MG63 (cell line): ENCODE data around the gene RHOBTB1. TPM values are rescaled to one million over a fixed set of nuclear protein-coding genes. Genes with fewer than 3 reads are reported as not detected.
"Not testable (repeated sequence)": the region's sequence is repeated elsewhere in the genome, so short reads cannot be mapped to it uniquely, and the experiment has no call there.

ENCODE experiments used
- DNase-seq: peaks from one replicate; pipeline ENCODE4 v3.0.0-alpha.2; 2020
- H3K27me3 ChIP-seq: fragments of 250-450 bp; sonication (Bioruptor Pico); 2 replicates; pipeline ENCODE4 v1.5.1; 2020; ENCODE audit warnings: mild to moderate bottlenecking, moderate library complexity
- H3K36me3 ChIP-seq: fragments of 250-450 bp; sonication (Bioruptor Pico); 2 replicates; pipeline ENCODE4 v1.5.1; 2020; ENCODE audit warnings: mild to moderate bottlenecking, moderate library complexity
- H3K4me3 ChIP-seq: fragments of 250-450 bp; sonication (Bioruptor Pico); 2 replicates; pipeline ENCODE4 v1.5.1; 2020; ENCODE audit warnings: mild to moderate bottlenecking, moderate library complexity
- H3K9me3 ChIP-seq: fragments of 250-450 bp; sonication (Bioruptor Pico); 2 replicates; pipeline ENCODE4 v1.5.1; 2020; ENCODE audit warnings: mild to moderate bottlenecking, moderate library complexity
- total RNA-seq: library from RNA; depleted of rRNA; stranded (reverse); fragments of >200 nt; shearing (Covaris generic); gene quantifications from 2 replicates; pipeline ENCODE4 v1.2.3, GENCODE V29; 2014; ENCODE audit warnings: low replicate concordance; rRNA removed

The RHOBTB1 gene, protein sequence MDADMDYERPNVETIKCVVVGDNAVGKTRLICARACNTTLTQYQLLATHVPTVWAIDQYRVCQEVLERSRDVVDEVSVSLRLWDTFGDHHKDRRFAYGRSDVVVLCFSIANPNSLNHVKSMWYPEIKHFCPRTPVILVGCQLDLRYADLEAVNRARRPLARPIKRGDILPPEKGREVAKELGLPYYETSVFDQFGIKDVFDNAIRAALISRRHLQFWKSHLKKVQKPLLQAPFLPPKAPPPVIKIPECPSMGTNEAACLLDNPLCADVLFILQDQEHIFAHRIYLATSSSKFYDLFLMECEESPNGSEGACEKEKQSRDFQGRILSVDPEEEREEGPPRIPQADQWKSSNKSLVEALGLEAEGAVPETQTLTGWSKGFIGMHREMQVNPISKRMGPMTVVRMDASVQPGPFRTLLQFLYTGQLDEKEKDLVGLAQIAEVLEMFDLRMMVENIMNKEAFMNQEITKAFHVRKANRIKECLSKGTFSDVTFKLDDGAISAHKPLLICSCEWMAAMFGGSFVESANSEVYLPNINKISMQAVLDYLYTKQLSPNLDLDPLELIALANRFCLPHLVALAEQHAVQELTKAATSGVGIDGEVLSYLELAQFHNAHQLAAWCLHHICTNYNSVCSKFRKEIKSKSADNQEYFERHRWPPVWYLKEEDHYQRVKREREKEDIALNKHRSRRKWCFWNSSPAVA
- total RNA-seq: 8.4 and 13.9 TPM in 2 replicates

DNA sequence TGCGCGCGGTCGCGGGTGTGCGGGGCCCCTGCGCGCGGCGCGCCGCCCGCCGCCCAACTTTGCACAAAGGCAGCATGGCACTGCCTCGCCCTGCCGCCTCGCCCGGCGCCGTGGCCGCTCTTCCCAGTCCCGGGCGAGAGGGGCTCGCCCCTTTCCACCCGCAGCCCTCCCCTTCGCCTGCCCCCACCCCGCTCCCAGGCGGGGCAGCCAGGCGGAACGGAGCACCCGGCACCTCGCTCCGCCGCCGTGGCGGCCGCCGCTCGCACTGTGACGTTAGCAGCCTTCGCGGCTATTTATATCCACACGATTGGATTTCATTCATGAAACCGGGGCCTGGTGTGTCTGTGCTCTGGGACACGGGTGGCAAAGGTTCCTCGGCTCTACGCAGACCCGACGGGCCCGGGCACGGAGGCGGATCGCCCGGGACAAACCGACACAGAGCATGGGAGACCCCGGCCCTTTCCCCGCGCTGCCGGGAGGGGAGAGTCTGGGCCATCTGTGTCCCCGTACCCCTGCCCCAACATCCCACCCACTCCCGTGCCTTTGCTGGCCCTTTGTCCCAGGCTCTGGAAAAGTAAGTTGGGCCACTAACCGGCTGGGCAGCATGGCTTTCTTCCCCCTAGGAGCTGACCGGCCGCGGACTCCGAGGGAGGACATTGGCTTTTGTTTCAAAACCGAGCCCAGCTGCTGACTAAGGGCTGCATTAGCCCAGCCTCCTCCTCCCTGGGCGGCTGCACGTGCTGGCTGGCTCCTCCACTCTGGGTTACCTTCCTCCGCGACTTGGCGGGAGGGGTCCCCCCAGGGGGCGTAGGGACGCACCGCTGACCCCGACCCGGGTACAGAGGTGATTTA, at the start of gene RHOBTB1:
Gene RHOBTB1, minus strand, starts transcription at position 128 of the 852 bp plus-strand sequence. CDS start 32,643 bp downstream, outside the sequence.
- Histone ChIP-seq H3K36me3 (peaks cover 2% of the 10 kb centered on the region; the same call in 1 of the 2 replicates), H3K4me3 (peak within 1 kb of the TSS; percentile 71), H3K9me3 (no peaks in the 10 kb centered on the region), H3K27me3 (no peaks in the 10 kb centered on the region)
- DNase-seq: peak; percentile 79

DNA sequence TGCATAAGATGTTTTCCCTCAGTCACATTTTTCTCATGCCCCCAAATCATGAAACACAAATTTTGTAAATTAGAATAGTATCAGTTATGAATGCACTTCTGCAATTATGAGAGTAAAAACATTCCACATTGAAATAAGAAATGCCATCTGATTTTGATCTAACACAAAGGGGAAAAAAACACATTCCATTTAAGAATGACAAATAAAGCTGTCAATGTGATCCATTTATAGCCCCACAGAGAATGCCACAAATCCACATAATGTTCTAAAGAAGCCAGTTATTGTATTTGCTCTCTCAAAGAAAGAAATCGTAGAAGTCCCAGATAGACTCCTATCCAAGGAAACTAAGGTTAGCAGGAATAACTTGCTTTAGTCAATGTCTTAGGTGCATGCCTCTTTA, 48.7 kb upstream of the RHOBTB1 start:
- no peaks in the 10 kb centered on the region for H3K9me3 ChIP-seq
- no peak for DNase-seq
- no peaks in the 10 kb centered on the region for H3K27me3 ChIP-seq
- H3K36me3 ChIP-seq: no peaks in the 10 kb centered on the region
- no peak overlapping the region for H3K4me3 ChIP-seq

DNA sequence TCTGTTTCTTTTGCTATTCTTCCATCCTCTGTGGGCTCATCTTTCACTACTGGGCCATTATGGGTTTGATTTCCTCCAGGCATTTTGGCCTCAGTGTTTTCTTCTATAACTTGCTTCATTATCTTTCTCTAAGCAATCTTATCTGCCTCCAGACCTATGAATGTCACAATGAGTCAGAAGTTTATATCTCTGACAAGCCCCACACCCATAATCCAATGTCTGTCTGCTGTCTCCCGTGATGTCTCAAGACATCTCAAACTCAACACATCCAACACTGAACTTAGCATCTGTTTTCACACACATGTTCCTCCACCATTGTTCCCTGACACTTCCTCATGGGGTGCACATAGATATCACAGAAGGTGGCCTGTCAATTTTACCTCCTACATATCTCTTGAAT, 46.7 kb upstream of the RHOBTB1 start:
- H3K4me3 ChIP-seq: no peak overlapping the region

DNA sequence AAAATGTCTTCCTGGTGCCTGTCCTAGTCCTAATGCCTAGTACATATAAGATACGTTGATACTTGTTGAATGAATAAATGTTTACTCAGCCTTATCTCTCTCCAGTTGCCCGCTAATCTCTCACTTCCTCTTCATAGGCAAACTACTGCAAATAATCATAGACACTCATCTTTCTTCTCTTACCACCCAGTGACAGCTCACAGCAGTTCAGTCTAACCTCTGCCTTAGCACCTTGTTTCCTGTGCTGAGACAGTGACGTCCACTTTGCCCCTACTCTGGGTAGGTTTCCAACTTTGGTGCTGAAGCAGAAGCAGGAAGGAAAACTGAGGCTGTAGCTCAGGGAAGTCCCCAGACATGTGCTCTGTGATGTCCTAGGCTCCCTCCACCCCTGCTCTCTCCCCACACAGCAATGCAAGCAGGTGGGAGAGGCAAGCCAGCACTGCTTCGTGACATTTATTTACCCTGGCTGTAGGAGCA, 45.5 kb upstream of the RHOBTB1 start:
- Histone ChIP-seq H3K27me3 (no peaks in the 10 kb centered on the region), H3K4me3 (no peak overlapping the region), H3K9me3 (no peaks in the 10 kb centered on the region), H3K36me3 (no peaks in the 10 kb centered on the region)
- DNase-seq: no peak

More for the DNA sequence above, 46.7 kb upstream of the RHOBTB1 start:
- Histone ChIP-seq H3K36me3 (no peaks in the 10 kb centered on the region), H3K27me3 (no peaks in the 10 kb centered on the region), H3K9me3 (no peaks in the 10 kb centered on the region)
- no peak for DNase-seq

DNA sequence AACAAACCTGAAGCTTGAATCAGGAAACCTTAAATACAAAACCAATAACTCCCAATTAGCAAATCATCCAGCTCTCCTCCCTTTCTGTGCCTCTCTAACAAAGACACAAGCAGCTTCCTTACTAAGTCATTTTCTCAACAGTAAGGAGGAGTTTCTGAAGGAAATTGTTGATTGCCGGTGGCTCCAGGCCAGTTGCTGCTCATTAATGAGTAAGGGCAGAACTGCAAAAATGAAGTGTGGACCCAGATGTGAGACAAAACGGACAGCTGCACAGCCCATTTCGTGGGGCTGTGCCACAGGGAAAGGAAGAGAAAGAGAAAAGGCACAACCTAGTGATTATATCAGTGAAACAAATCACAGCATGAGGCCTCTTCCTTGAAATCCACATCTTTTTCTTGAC, 42.8 kb upstream of the RHOBTB1 start:
- DNase-seq: no peak
- Histone ChIP-seq H3K36me3 (no peaks in the 10 kb centered on the region), H3K9me3 (no peaks in the 10 kb centered on the region), H3K27me3 (no peaks in the 10 kb centered on the region), H3K4me3 (no peak overlapping the region)

DNA sequence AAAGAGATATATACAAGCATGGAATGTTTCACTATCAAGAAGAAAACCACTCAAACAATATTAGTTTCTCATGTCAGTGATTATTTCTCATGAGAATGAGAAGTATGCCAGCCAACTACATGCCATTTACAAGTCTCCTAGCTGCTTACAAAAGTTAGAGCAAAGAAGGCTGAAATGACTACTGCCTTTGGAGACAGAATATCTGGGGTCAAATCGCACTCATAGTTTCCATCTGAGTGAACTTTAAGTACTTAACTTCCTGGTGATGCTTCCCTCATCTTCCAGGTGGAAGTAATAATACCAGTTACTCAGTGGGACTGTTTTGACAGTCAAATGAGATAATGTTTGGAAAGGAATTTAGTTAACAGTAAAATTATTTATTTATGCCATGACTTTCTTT, 42.0 kb upstream of the RHOBTB1 start:
- no peaks in the 10 kb centered on the region for H3K9me3 ChIP-seq
- H3K36me3 ChIP-seq: no peaks in the 10 kb centered on the region
- H3K4me3 ChIP-seq: no peak overlapping the region
- no peak for DNase-seq
- H3K27me3 ChIP-seq: no peaks in the 10 kb centered on the region

DNA sequence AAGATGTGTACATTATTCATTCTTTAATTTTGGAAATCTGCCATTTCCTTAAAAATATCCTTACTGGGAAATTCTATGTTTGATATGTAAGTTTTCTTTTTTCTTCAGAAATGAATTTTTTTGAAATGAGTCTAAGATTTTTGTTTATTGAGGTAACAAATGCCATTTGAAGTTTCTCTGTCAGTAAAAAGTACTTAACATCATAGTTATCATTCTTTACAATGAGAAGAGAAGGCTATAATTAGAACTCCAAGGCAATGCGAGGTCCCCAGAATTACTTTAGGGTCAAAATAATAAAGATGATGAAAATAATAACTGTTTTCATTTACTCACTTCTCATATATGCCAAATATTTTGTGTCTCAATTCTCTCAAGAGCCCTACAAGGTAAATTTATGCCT, 37.0 kb upstream of the RHOBTB1 start:
- Histone ChIP-seq H3K36me3 (no peaks in the 10 kb centered on the region), H3K9me3 (no peaks in the 10 kb centered on the region), H3K27me3 (no peaks in the 10 kb centered on the region), H3K4me3 (no peak overlapping the region)
- no peak for DNase-seq

DNA sequence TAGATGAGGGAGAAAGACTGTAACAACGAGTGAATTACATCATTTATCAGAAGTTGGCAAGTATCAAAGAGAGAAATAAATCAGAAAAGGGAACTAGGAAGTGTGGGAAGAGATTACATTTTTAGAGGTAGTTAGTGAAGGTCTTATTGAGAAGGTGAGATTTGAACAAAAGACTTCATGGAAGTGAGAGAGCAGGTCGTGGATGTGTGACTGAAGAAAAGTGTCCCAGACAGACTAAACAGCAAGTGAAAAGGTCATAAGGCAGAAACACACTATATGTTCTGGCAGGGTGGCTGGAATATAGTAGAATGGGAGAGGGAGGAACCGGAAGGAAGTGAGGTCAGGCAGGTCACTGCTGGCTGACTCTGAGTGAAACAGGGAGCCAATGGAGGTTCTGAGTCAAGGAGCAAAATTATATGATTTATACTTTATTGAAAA, 35.7 kb upstream of the RHOBTB1 start:
- no peak for DNase-seq
- no peaks in the 10 kb centered on the region for H3K9me3 ChIP-seq

DNA sequence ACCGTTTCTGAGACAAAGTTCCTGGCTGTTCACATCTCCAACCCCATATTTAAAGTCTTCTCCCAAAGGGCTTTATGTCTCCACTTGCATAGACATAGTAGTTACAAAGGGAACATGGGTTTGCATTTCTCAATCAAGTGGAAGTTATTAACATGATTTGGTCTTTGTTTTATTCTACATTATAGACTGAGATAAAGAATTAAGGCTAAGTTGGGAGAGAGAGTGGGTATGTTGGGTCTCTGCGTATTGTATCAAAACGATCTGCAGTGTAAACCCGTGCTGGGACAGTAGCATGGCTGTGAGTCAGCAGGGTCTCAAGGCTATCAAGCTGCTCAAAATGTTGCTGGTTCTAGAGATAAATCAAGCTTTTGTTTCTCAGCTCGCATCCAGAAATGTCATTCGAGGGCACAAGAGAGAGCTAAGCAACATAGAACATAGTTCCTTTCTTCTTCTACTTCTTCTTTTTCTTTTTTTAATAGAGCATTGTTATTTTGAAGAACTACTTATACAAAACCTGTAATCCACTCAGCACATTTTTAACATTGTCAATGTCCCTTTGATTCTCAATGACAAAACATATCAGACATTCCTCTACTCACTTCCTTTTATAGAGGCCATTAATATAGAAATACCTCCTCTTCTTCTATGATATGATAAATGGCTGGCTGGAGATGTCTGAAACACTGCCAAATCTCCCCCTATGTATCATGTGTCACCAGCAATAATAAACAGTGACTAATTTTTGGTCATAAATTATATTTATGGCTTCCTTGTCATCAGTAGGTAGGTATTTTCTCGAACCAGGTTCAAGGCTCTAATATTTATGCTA, 34.5 kb upstream of the RHOBTB1 start:
- Histone ChIP-seq H3K4me3 (no peak overlapping the region), H3K36me3 (no peaks in the 10 kb centered on the region), H3K27me3 (no peaks in the 10 kb centered on the region), H3K9me3 (no peaks in the 10 kb centered on the region)
- DNase-seq: peak; percentile 4

More for the DNA sequence above, 35.7 kb upstream of the RHOBTB1 start:
- H3K27me3 ChIP-seq: no peaks in the 10 kb centered on the region
- no peaks in the 10 kb centered on the region for H3K36me3 ChIP-seq
- no peak overlapping the region for H3K4me3 ChIP-seq

DNA sequence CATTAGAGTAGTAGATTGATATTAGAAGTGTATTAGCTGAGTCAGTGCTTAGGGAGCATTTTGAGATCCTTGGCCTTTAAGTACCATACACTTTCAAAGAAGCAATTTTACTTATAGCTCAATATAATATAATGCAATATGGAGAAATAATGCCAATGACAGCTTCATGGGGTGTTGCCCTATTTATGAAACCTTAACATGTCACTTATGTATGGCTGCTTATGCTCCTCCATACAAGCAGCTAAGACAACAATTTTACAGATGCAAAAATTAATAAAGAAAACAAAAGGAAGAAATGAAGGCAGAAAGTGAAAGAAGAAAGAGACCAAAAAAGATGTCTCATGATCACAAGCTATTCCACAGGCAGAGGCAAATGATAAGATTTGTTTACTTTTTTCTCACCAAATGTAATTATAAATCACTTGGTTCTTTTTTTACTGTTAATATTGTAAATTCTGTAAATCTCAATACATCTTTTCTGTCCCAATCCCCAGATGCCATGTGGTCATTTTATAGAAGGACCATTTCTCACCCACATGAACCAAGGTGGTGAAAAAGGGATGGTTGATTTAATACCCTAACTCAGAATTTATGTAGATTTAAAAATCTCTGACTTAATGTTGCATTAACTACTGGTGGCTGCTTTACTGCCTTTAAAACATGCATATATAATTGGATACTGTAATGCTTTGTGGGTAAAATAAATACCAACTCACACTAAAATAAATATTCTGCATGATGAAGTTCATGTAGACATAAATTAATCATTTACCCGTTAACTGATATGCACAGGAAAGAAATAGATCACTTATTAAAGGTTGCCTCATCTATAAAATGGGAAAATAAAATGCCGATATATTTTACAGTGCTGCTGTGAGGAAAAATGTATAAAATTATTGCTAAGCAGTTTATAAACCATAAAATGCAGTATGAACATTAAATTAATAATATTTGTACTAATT, 33.5 kb upstream of the RHOBTB1 start:
- Histone ChIP-seq H3K36me3 (no peaks in the 10 kb centered on the region), H3K4me3 (no peak overlapping the region), H3K27me3 (no peaks in the 10 kb centered on the region), H3K9me3 (no peaks in the 10 kb centered on the region)
- no peak for DNase-seq

DNA sequence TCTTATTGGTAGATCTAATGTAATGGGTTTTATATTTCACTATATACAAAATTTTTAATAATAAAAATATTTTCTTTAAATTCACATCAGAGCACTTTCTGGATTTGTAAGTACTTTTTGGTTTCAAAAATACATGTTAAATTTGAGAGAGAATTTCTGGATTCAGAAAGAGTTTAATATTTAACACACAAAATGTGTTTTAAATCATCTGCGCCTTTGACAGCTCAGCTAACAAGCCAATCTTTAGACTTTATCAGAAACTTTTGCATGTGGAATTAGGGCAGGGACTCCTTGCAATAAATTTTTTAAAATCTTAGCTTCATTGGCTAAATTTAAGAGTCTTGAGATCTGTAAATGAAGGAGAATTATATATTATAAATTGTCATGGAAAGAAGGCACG, 32.7 kb upstream of the RHOBTB1 start:
- Histone ChIP-seq H3K36me3 (no peaks in the 10 kb centered on the region), H3K9me3 (no peaks in the 10 kb centered on the region), H3K4me3 (no peak overlapping the region), H3K27me3 (no peaks in the 10 kb centered on the region)
- no peak for DNase-seq

DNA sequence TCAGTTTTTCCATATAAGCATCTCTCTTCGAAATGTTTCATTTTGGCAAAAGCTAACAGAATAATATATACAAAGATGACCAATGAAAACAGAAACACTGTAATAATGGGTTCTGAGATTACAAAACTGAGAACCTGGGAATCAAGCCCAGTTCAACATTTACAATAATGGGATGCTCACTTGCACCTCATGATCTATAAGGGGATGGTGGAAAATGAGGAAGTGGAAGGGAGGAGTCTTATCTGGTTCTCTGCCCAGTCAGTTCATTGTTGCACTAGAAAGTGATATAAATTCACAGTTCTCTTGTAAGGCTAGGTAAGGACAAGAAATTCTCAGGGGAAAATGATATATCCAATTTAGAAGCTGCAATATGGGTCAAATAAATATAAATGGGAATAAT, 31.7 kb upstream of the RHOBTB1 start:
- Histone ChIP-seq H3K36me3 (no peaks in the 10 kb centered on the region), H3K27me3 (no peaks in the 10 kb centered on the region), H3K4me3 (no peak overlapping the region), H3K9me3 (no peaks in the 10 kb centered on the region)
- DNase-seq: no peak

DNA sequence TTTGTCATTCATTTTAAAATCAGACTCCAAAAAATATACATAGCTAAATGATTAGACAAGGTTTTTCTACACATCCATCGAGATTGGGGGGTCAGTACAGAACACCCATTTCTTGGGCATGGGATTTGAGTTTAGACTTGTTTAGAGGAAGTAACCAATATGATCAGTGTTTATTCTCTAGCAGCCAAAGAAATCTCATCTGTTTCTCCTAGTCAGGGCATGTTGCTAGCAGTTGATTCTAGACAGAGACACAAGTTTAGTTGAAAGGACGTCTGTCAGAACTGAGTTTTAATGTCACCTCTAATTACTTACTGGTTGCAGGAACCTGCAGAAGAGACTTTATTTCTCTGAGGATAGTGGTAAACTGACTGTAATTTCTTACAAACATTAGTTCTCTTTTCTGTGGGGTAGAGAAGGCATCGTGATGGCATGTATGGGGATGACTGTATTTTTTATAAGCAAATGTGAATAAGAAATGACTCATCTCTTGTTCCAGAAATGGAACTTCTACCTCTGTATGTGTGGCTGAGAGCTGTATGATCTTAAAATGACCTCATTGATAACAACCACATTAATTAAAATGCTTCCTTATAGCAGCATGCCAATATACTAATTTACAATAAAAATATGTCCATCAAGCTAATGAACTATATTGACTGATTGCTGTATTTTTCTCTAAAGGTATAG, 30.6 kb upstream of the RHOBTB1 start:
- no peak overlapping the region for H3K4me3 ChIP-seq
- H3K27me3 ChIP-seq: no peaks in the 10 kb centered on the region
- H3K36me3 ChIP-seq: no peaks in the 10 kb centered on the region
- DNase-seq: no peak
- H3K9me3 ChIP-seq: no peaks in the 10 kb centered on the region

DNA sequence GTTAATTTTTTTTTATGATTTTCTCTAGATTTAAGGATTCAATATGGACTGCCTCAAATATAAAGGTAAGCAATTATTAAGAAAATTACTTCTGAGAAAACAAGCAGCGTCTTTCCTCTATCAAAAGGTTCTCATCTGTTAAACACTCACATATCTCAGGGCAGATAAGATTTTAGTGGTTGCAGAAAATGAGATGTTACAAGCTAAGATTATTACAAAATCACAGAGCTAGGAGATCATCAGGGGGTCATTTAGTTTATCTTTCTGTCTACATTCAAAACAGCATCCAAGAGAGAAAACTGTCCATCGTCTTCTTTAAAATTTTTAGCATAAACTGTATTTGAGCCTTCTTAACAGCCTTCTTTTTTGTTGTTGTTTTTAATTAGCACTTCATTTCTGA, 29.1 kb upstream of the RHOBTB1 start:
- Histone ChIP-seq H3K9me3 (no peaks in the 10 kb centered on the region), H3K36me3 (no peaks in the 10 kb centered on the region), H3K4me3 (no peak overlapping the region), H3K27me3 (no peaks in the 10 kb centered on the region)
- DNase-seq: no peak

DNA sequence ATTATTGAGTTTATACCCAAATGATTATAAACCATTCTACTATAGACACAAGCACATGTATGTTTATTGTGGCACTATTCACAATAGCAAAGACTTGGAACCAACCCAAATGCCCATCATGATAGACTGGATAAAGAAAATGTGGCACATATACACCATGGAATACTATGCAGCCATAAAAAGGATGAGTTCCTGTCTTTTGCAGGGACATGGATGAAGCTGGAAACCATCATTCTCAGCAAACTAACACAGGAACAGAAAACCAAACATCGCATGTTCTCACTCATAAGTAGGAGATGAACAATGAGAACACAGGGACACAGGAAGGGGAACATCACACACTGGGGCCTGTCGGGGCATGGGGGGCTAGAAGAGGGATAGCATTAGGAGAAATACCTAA, 28.2 kb upstream of the RHOBTB1 start:
- not testable (repeated sequence) for H3K4me3 ChIP-seq, DNase-seq

More for the DNA sequence above, 28.2 kb upstream of the RHOBTB1 start:
- not testable (repeated sequence) for H3K36me3 ChIP-seq, H3K27me3 ChIP-seq, H3K9me3 ChIP-seq
